A549 treated with ZK216348 at 1 μM for 4 hours (cell line): Measurements from ENCODE around the gene SLC22A25. TPM values are rescaled to one million over a fixed set of nuclear protein-coding genes. Genes with fewer than 3 reads are reported as not detected.

Experiments
- total RNA-seq: library from RNA; stranded (reverse); fragments of 200-300 nt; extraction: Qiagen RNA extraction; gene quantifications from 5 replicates; pipeline ENCODE4 v1.2.3, GENCODE V29; 2022; ENCODE audit warnings: low read depth

The SLC22A25 gene
- not detected in 5 replicates for total RNA-seq

DNA sequence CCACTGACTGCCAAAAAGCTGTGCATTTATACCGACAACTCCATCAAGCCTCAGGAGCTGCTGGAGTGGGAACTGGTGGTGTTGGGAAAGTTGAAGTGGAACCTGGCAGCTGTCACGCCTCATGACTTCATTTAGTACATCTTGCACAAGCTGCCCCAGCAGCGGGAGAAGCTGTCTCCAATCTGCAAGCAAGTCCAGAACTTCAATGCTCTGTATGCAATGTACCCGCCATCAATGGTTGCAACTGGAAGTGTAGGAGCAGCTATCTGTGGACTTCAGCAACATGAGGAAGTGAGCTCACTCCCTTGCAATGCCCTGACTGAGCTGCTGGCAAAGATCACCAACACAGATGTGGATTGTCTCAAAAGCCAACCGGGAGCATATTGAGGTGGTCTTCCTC is at the start of gene SLC22A25:
Gene SLC22A25 (minus strand): TSS at position 67 of the 400 bp plus-strand sequence. CDS start 13,947 bp downstream, outside the sequence.

Other genes starting within 250 kb of the SLC22A25 start
- gene SLC22A8, start 227.8 kb downstream of the SLC22A25 start, total RNA-seq = not detected in 5 replicates
- not detected in 5 replicates for gene SLC22A24, start 99.4 kb downstream of the SLC22A25 start, total RNA-seq
- not detected in 5 replicates for gene SLC22A9, start 126.2 kb upstream of the SLC22A25 start, total RNA-seq
- not detected in 5 replicates for gene PLAAT5, start 247.6 kb upstream of the SLC22A25 start, total RNA-seq